ENCODE results near the gene POFUT2. TPM values are rescaled to one million over a fixed set of nuclear protein-coding genes. Genes with fewer than 3 reads are reported as not detected.

Gene POFUT2
- total RNA-seq, 2 experiments from 2014 or later = 17.0 to 20.5 TPM

DNA sequence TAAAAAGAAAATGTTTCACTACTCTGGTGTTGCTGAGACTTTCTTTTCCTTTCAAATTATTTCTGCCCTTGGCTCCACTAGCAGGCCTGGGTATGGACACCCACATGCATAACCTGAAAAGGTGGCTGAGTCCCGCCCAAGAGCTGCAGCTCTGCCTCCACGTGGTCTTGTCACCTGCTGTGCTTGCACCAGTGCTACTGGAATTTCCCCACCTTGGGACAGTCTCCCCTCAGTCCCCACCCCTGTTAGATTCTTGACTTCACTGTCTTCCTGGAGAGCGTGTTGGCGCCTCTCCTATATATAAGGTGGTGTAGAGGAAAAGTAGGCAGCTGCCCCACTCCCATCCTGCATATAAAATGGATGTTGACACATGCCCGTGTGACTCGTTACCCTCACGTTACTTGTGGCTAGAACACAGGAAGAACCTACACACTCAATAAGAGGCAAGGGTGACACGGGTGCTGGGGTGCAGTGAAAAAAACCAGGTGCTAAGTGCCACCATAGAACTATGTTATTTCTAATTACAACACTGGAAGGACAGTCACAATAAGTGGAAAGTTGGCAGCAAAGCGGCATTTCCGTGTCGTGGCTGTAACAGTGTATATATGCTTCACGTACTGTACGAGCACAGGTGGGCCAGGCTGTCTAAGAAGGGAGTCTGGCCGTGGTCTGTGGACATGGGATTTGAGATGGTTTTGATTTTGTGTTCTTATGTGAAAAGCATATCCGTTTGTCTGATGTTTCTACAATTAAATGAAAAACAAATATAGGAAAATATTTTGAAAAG is 61.0 kb downstream of the POFUT2 start:
- no peaks in the 10 kb centered on the region for H3K9me3 ChIP-seq (ENCODE audit: low read length)
- H3K79me2 ChIP-seq (ENCODE audit: insufficient read depth, low read depth, low read length) = no peaks in the 10 kb centered on the region
- intact Hi-C loops (cut with micrococcal nuclease; ENCODE audit: unreplicated experiment) = loop anchor here (5.0 kb wide), 1 partner anchor 74 kb away; no protein-coding TSS in a partner anchor
- no peak overlapping the region for H2AFZ ChIP-seq (ENCODE audit: low read length)
- H3K4me3 ChIP-seq (ENCODE audit: low read depth, low read length, poor library complexity, severe bottlenecking) = no peak overlapping the region
- CTCF ChIA-PET (ENCODE audit: unreplicated experiment) = no interaction called here
- H3K4me2 ChIP-seq (ENCODE audit: low read length) = no peak overlapping the region
- no peak overlapping the region for H3K27ac ChIP-seq (ENCODE audit: low read depth, low read length, poor library complexity, severe bottlenecking)
- H4K20me1 ChIP-seq (ENCODE audit: insufficient read depth, low read length) = no peaks in the 10 kb centered on the region
- POLR2A ChIA-PET = no interaction called here
- BruUV-seq (replicated peaks) = no TSS peak
- no peaks in the 10 kb centered on the region for H3K4me1 ChIP-seq (ENCODE audit: insufficient read depth, low read length, poor library complexity, severe bottlenecking)
- no peaks in the 10 kb centered on the region for H3K36me3 ChIP-seq (ENCODE audit: insufficient read depth, low read length)
- TF ChIP-seq, protein P1, sequence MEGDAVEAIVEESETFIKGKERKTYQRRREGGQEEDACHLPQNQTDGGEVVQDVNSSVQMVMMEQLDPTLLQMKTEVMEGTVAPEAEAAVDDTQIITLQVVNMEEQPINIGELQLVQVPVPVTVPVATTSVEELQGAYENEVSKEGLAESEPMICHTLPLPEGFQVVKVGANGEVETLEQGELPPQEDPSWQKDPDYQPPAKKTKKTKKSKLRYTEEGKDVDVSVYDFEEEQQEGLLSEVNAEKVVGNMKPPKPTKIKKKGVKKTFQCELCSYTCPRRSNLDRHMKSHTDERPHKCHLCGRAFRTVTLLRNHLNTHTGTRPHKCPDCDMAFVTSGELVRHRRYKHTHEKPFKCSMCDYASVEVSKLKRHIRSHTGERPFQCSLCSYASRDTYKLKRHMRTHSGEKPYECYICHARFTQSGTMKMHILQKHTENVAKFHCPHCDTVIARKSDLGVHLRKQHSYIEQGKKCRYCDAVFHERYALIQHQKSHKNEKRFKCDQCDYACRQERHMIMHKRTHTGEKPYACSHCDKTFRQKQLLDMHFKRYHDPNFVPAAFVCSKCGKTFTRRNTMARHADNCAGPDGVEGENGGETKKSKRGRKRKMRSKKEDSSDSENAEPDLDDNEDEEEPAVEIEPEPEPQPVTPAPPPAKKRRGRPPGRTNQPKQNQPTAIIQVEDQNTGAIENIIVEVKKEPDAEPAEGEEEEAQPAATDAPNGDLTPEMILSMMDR (conservative IDR thresholded peaks at IDR 0.05; ENCODE audit: low read length) = no peak
- no peak for TF ChIP-seq EZH2phosphoT487 (IDR thresholded peaks at IDR 0.05; ENCODE audit: borderline replicate concordance, low read depth, low read length)
- no peaks in the 10 kb centered on the region for H3K9me2 ChIP-seq (ENCODE audit: insufficient read depth, low read length)
- DNase-seq (ENCODE audit: low spot score) = no peak

DNA sequence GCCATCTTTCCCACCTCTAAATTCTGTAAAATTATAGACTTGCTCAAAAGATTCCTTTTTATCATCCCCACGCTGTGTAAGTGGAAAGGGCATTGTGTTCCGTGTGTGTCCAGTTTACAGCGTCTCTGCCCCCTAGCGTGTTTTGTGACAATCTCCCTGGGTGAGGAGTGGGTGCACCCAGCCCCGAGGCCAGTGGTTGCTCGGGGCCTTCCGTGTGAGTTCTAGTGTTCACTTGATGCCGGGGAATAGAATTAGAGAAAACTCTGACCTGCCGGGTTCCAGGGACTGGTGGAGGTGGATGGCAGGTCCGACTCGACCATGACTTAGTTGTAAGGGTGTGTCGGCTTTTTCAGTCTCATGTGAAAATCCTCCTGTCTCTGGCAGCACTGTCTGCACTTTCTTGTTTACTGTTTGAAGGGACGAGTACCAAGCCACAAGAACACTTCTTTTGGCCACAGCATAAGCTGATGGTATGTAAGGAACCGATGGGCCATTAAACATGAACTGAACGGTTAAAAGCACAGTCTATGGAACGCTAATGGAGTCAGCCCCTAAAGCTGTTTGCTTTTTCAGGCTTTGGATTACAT is 61.9 kb downstream of the POFUT2 start:
- Histone ChIP-seq H3K27ac (ENCODE audit: low read depth, low read length, poor library complexity, severe bottlenecking) (no peak overlapping the region), H3K9me3 (ENCODE audit: low read length) (no peaks in the 10 kb centered on the region), H3K36me3 (ENCODE audit: insufficient read depth, low read length) (no peaks in the 10 kb centered on the region), H2AFZ (ENCODE audit: low read length) (no peak overlapping the region), H3K9me2 (ENCODE audit: insufficient read depth, low read length) (no peaks in the 10 kb centered on the region), H3K4me3 (ENCODE audit: low read depth, low read length, poor library complexity, severe bottlenecking) (no peak overlapping the region), H3K4me2 (ENCODE audit: low read length) (no peak overlapping the region), H4K20me1 (ENCODE audit: insufficient read depth, low read length) (no peaks in the 10 kb centered on the region), H3K4me1 (ENCODE audit: insufficient read depth, low read length, poor library complexity, severe bottlenecking) (no peaks in the 10 kb centered on the region), H3K79me2 (ENCODE audit: insufficient read depth, low read depth, low read length) (no peaks in the 10 kb centered on the region)
- BruUV-seq (replicated peaks) = no TSS peak
- intact Hi-C loops (cut with micrococcal nuclease; ENCODE audit: unreplicated experiment) = loop anchor here (5.0 kb wide), 1 partner anchor 74 kb away; no protein-coding TSS in a partner anchor
- CTCF ChIA-PET (ENCODE audit: unreplicated experiment) = no interaction called here
- DNase-seq (ENCODE audit: low spot score) = no peak
- POLR2A ChIA-PET = no interaction called here
- TF ChIP-seq EZH2phosphoT487 (IDR thresholded peaks at IDR 0.05; ENCODE audit: borderline replicate concordance, low read depth, low read length) = no peak
- TF ChIP-seq, protein P1 (conservative IDR thresholded peaks at IDR 0.05; ENCODE audit: low read length) = no peak
